BE2C (cell line): ENCODE data around the gene CCDC158.
"Not testable (repeated sequence)": the region's sequence is repeated elsewhere in the genome, so short reads cannot be mapped to it uniquely, and the experiment has no call there.

Experiments
- DNase-seq: peaks from one replicate; pipeline ENCODE4 v3.0.0-alpha.2; 2020
- H3K27me3 ChIP-seq: fragments of 250-450 bp; sonication (Bioruptor Pico); 2 replicates; pipeline ENCODE4 v1.5.1; 2020; ENCODE audit warnings: mild to moderate bottlenecking
- H3K36me3 ChIP-seq: fragments of 250-450 bp; sonication (Bioruptor Pico); 2 replicates; pipeline ENCODE4 v1.5.1; 2020; ENCODE audit warnings: mild to moderate bottlenecking
- H3K4me1 ChIP-seq: fragments of 250-450 bp; sonication (Bioruptor Pico); 2 replicates; pipeline ENCODE4 v1.5.1; 2020
- H3K4me3 ChIP-seq: 2 replicates; pipeline ENCODE4 v1.5.1; 2011; ENCODE audit warnings: low read depth, low read length
- H3K9me3 ChIP-seq: fragments of 250-450 bp; sonication (Bioruptor Pico); 2 replicates; pipeline ENCODE4 v1.5.1; 2020
- TF ChIP-seq, protein P1 (sequence below): IDR thresholded peaks from 2 replicates; pipeline ENCODE4 v1.5.1; 2012; ENCODE audit warnings: mild to moderate bottlenecking, low read depth, low read length

Gene CCDC158

GRCh38 chr4:76292730-76293129 lies 128.2 kb downstream of the CCDC158 start:
- TF ChIP-seq, protein P1, sequence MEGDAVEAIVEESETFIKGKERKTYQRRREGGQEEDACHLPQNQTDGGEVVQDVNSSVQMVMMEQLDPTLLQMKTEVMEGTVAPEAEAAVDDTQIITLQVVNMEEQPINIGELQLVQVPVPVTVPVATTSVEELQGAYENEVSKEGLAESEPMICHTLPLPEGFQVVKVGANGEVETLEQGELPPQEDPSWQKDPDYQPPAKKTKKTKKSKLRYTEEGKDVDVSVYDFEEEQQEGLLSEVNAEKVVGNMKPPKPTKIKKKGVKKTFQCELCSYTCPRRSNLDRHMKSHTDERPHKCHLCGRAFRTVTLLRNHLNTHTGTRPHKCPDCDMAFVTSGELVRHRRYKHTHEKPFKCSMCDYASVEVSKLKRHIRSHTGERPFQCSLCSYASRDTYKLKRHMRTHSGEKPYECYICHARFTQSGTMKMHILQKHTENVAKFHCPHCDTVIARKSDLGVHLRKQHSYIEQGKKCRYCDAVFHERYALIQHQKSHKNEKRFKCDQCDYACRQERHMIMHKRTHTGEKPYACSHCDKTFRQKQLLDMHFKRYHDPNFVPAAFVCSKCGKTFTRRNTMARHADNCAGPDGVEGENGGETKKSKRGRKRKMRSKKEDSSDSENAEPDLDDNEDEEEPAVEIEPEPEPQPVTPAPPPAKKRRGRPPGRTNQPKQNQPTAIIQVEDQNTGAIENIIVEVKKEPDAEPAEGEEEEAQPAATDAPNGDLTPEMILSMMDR: no peak
- H3K4me3 ChIP-seq: no peak overlapping the region
- no peaks in the 10 kb centered on the region for H3K27me3 ChIP-seq
- DNase-seq: no peak
- H3K9me3 ChIP-seq: no peaks in the 10 kb centered on the region
- H3K4me1 ChIP-seq: no peaks in the 10 kb centered on the region
- H3K36me3 ChIP-seq: no peaks in the 10 kb centered on the region

DNA sequence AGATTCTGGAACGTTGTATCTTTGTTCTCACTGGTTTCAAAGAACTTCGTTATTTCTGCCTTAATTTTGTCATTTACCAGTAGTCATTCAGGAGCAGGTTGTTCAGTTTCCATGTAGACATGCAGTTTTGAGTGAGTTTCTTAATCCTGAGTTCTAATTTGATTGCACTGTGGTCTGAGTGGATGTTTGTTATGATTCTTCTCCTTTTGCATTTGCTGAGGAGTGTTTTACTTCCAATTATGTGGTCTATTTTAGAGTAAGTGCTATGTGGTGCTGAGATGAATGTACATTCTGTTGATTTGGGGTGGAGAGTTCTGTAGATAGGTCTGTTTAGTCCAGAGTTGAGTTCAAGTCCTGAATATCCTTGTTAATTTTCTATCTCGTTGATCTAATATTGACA lies 133.1 kb downstream of the CCDC158 start:
- H3K9me3 ChIP-seq, H3K27me3 ChIP-seq, DNase-seq, H3K36me3 ChIP-seq, H3K4me3 ChIP-seq, H3K4me1 ChIP-seq: not testable (repeated sequence)

DNA sequence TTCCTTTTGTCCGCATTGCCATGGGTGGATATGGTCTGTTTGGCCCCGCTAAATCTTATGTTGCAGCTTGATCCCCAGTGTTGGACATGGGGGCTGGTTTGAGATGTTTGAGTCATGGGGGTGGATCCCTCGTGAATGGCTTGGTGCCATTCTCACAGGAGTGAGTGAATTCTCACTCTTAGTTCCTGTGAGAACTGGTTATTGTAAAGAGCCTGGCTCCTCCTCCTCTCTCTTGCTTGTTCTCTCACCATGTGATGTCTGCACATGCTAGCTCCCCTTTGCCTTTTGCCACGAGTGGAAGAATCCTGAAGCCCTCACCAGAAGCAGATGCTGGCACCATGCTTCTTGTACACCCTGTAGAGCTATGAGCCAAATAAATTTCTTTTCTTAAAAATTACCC lies 137.0 kb downstream of the CCDC158 start:
- no peaks in the 10 kb centered on the region for H3K9me3 ChIP-seq
- TF ChIP-seq, protein P1: no peak
- no peaks in the 10 kb centered on the region for H3K36me3 ChIP-seq
- no peaks in the 10 kb centered on the region; the same call in 1 of the 2 replicates for H3K4me1 ChIP-seq
- H3K4me3 ChIP-seq: no peak overlapping the region
- DNase-seq: no peak
- no peaks in the 10 kb centered on the region for H3K27me3 ChIP-seq

GRCh38 chr4:76282941-76283689 lies 137.8 kb downstream of the CCDC158 start:
- Histone ChIP-seq H3K36me3 (no peaks in the 10 kb centered on the region), H3K9me3 (no peaks in the 10 kb centered on the region), H3K27me3 (no peaks in the 10 kb centered on the region), H3K4me3 (no peak overlapping the region), H3K4me1 (no peaks in the 10 kb centered on the region; the same call in 1 of the 2 replicates)
- TF ChIP-seq, protein P1: no peak
- no peak for DNase-seq

DNA sequence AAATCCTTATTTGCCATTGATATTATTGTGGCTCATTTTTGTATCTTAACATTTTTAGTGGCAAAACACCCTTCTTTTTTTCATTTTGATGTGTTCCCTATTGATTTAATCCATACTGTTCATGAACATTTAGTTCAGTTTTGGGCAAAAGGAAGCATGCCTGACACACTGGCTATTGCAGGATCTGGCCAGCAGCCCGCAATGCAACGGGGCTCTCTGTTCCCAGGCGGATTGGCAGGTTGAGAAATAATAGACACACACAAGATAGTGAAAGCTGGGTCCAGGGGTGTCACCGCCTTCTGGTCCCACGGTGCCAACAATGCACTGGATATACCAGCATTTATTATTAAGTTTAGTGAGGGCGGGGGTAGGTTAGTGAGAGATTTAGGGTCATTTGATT lies 139.3 kb downstream of the CCDC158 start:
- H3K4me3 ChIP-seq, H3K27me3 ChIP-seq, DNase-seq, H3K9me3 ChIP-seq, H3K4me1 ChIP-seq, H3K36me3 ChIP-seq: not testable (repeated sequence)

GRCh38 chr4:76280488-76281441 lies 140.2 kb downstream of the CCDC158 start:
- no peak overlapping the region for H3K4me3 ChIP-seq
- DNase-seq: no peak
- H3K4me1 ChIP-seq: no peaks in the 10 kb centered on the region; the same call in 1 of the 2 replicates
- peaks cover 3% of the 10 kb centered on the region; the same call in 1 of the 2 replicates for H3K27me3 ChIP-seq
- TF ChIP-seq, protein P1: no peak
- no peaks in the 10 kb centered on the region for H3K9me3 ChIP-seq
- no peaks in the 10 kb centered on the region for H3K36me3 ChIP-seq

GRCh38 chr4:76279462-76279861 lies 141.5 kb downstream of the CCDC158 start:
- no peak for DNase-seq
- Histone ChIP-seq H3K27me3 (peaks cover 6% of the 10 kb centered on the region; the same call in 1 of the 2 replicates), H3K4me1 (no peaks in the 10 kb centered on the region; the same call in 1 of the 2 replicates), H3K9me3 (no peaks in the 10 kb centered on the region), H3K36me3 (no peaks in the 10 kb centered on the region), H3K4me3 (no peak overlapping the region)
- TF ChIP-seq, protein P1: no peak
